K562 (cell line): ENCODE results near the gene SFMBT2. TPM values are rescaled to one million over a fixed set of nuclear protein-coding genes. Genes with fewer than 3 reads are reported as not detected.

Source experiments
- ATAC-seq: fragments of 200-7000 bp; cut with Tn5 transposase; 3 replicates; pipeline ENCODE4 v1.9.1; 2020; ENCODE audit warnings: moderate library complexity
- BruUV-seq: library from RNA; stranded (reverse); fragments of 400-500 nt; replicated peaks from 2 replicates; lab custom pipeline; 2021; lab: Mats Ljungman, UMichigan
- CTCF ChIA-PET: fragments of 300-600 bp; formaldehyde crosslinking; extraction: SDS; loops from one replicate; lab custom pipeline; 2021; ENCODE audit warnings: low intra/inter-chr PET ratio; lab: Yijun Ruan, JAX
- POLR2A ChIA-PET: fragments of 300-600, 350-650 bp; sonication (Branson Sonifier 250); formaldehyde crosslinking; extraction: SDS; loops from one replicate; lab custom pipeline; 2021; ENCODE audit warnings: antibody characterized with exemption, inconsistent platforms; lab: Yijun Ruan, JAX
- DNase-seq, 4 experiments: peaks; one replicate each; pipeline versions ENCODE4 v3.0.0 to v3.0.0-alpha.2; 2011 to 2018; ENCODE audit warnings: low spot score in 3 of 4, mixed read lengths in 3 of 4; ENCODE audit errors: extremely low read depth in 1 of 4
- FAIRE-seq: peaks from 2 replicates; lab custom pipeline; 2011; peaks lifted over from hg19 to GRCh38; lab: Jason Lieb, UNC
- H2AFZ ChIP-seq: 2 replicates; pipeline ENCODE4 v1.6.0; 2011; ENCODE audit warnings: low read depth, low read length, control low read depth, inconsistent platforms
- H3K27ac ChIP-seq: fragments of 200-600 bp; 3 replicates; pipeline ENCODE4 v1.8.0; 2011; ENCODE audit warnings: low read depth, mild to moderate bottlenecking, control low read depth, inconsistent platforms, low read length, moderate library complexity, mixed read lengths; ENCODE audit errors: extremely low read depth
- H3K27me3 ChIP-seq, 2 experiments: fragments of 300-600 bp in 1 of 2; 2 replicates in 1 of 2; 3 replicates in 1 of 2; pipeline versions ENCODE4 v1.6.0 to v1.8.0; 2011; ENCODE audit warnings: inconsistent platforms in 2 of 2, low read length in 2 of 2, mild to moderate bottlenecking in 1 of 2, mixed read lengths in 1 of 2, moderate library complexity in 1 of 2; ENCODE audit not compliant: control insufficient read depth in 2 of 2, insufficient read depth in 2 of 2
- H3K36me3 ChIP-seq: fragments of 300-600 bp; 3 replicates; pipeline ENCODE4 v1.8.0; 2011; ENCODE audit warnings: mild to moderate bottlenecking, low read length, inconsistent platforms; ENCODE audit not compliant: control insufficient read depth, insufficient read depth
- H3K4me1 ChIP-seq, 2 experiments: fragments of 200-600 bp in 1 of 2; replicated peaks in 1 of 2; 2 replicates in 1 of 2; 3 replicates in 1 of 2; pipeline versions ENCODE4 v1.5.1 to v1.8.0; 2011; ENCODE audit warnings: inconsistent platforms in 2 of 2, low read length in 2 of 2, mild to moderate bottlenecking in 1 of 2, mixed read lengths in 1 of 2, moderate library complexity in 1 of 2; ENCODE audit not compliant: control insufficient read depth in 2 of 2, insufficient read depth in 2 of 2
- H3K4me2 ChIP-seq: 2 replicates; pipeline ENCODE4 v1.6.1; 2011; ENCODE audit warnings: low read length, control low read depth, inconsistent platforms, mixed read lengths; ENCODE audit not compliant: insufficient read depth
- H3K4me3 ChIP-seq: fragments of 200-600 bp; sonication (generic), shearing (Covaris generic); 2 replicates; pipeline ENCODE4 v1.5.1; 2016; ENCODE audit warnings: control low read depth, inconsistent platforms
- H3K79me2 ChIP-seq: fragments of 200-600 bp; 3 replicates; pipeline ENCODE4 v1.8.0; 2011; ENCODE audit warnings: low read length, inconsistent platforms; ENCODE audit not compliant: control insufficient read depth, insufficient read depth
- H3K9ac ChIP-seq, 2 experiments: 2 replicates each; pipeline versions ENCODE4 v1.6.0 to v1.6.1; 2011; ENCODE audit warnings: low read depth in 2 of 2, low read length in 2 of 2, control low read depth in 1 of 2, inconsistent platforms in 1 of 2, mild to moderate bottlenecking in 1 of 2, mixed read lengths in 1 of 2; ENCODE audit not compliant: insufficient read depth in 1 of 2
- H3K9me1 ChIP-seq: one replicate; pipeline ENCODE4 v1.6.0; 2011; ENCODE audit warnings: inconsistent platforms, mild to moderate bottlenecking, low read length, moderate library complexity; ENCODE audit not compliant: control insufficient read depth, insufficient read depth
- H3K9me3 ChIP-seq: replicated peaks from 2 replicates; pipeline ENCODE4 v1.5.1; 2011; ENCODE audit warnings: low read depth, low read length, inconsistent platforms; ENCODE audit not compliant: control insufficient read depth, insufficient read depth
- H4K20me1 ChIP-seq: replicated peaks from 2 replicates; pipeline ENCODE4 v1.6.1; 2011; ENCODE audit warnings: low read length, inconsistent platforms, mixed read lengths; ENCODE audit not compliant: control insufficient read depth, insufficient read depth
- ARNT ChIP-seq, 2 experiments: fragments of 450-650 bp; IDR thresholded peaks; 2 replicates each; pipeline ENCODE4 v1.6.1; 2016; ENCODE audit warnings: mild to moderate bottlenecking in 1 of 2
- CHD2 ChIP-seq: IDR thresholded peaks from 2 replicates; pipeline ENCODE4 v1.6.1; 2011; ENCODE audit warnings: low read depth, low read length
- CREB1 ChIP-seq, 2 experiments: sonication (generic) in 1 of 2; formaldehyde crosslinking in 1 of 2; IDR thresholded peaks; 2 replicates each; pipeline versions ENCODE4 v1.6.1 to v1.8.0; 2012 to 2022; ENCODE audit warnings: inconsistent platforms in 1 of 2, mild to moderate bottlenecking in 1 of 2, missing genetic modification reagents in 1 of 2, moderate library complexity in 1 of 2
- DEAF1 ChIP-seq: fragments of 450-650 bp; formaldehyde crosslinking; IDR thresholded peaks from 2 replicates; pipeline ENCODE4 v1.4.0; 2020; ENCODE audit warnings: mild to moderate bottlenecking, moderate library complexity
- ESRRB ChIP-seq: fragments of 250-450 bp; sonication (Bioruptor Pico); IDR thresholded peaks from 2 replicates; pipeline ENCODE4 v1.5.0; 2020; ENCODE audit warnings: mild to moderate bottlenecking, moderate library complexity, borderline replicate concordance
- FIP1L1 ChIP-seq: fragments of 200-400 bp; formaldehyde crosslinking; IDR thresholded peaks from 2 replicates; pipeline ENCODE4 v1.6.1; 2018; ENCODE audit warnings: mild to moderate bottlenecking, low read depth, low read length; ENCODE audit not compliant: poor library complexity, severe bottlenecking
- FOXM1 ChIP-seq, 2 experiments: fragments of 450-650 bp in 1 of 2; sonication (generic) in 1 of 2; formaldehyde crosslinking in 1 of 2; IDR thresholded peaks; 2 replicates each; pipeline versions ENCODE4 v1.6.1 to v1.9.0; 2017 to 2022; ENCODE audit warnings: low read depth in 2 of 2, mild to moderate bottlenecking in 2 of 2, missing genetic modification reagents in 1 of 2, moderate library complexity in 1 of 2
- MAZ ChIP-seq, 2 experiments: fragments of 450-650 bp in 1 of 2; sonication (generic) in 1 of 2; formaldehyde crosslinking; IDR thresholded peaks in 1 of 2; conservative IDR thresholded peaks in 1 of 2; 2 replicates each; pipeline versions ENCODE4 v1.4.0 to v1.5.0; 2020; ENCODE audit warnings: mild to moderate bottlenecking in 1 of 2, missing genetic modification reagents in 1 of 2
- RAD21 ChIP-seq, 2 experiments: fragments of 250-450 bp in 1 of 2; fragments of 450-650 bp in 1 of 2; sonication (Bioruptor Pico) in 1 of 2; formaldehyde crosslinking in 1 of 2; IDR thresholded peaks in 1 of 2; conservative IDR thresholded peaks in 1 of 2; 2 replicates each; pipeline versions ENCODE4 v1.4.0 to v1.8.0; 2020 to 2022; ENCODE audit warnings: mild to moderate bottlenecking in 2 of 2, moderate library complexity in 1 of 2
- RB1 ChIP-seq: fragments of 450-650 bp; IDR thresholded peaks from 2 replicates; pipeline ENCODE4 v1.6.1; 2017; ENCODE audit warnings: low read depth, mild to moderate bottlenecking
- RNF2 ChIP-seq: sonication (generic); IDR thresholded peaks from 2 replicates; pipeline ENCODE4 v1.6.1; 2016
- SMARCA4 ChIP-seq: fragments of 450-650 bp; IDR thresholded peaks from 2 replicates; pipeline ENCODE4 v1.6.1; 2016
- STAT5B ChIP-seq: fragments of 250-450 bp; sonication (Bioruptor Pico); IDR thresholded peaks from 2 replicates; pipeline ENCODE4 v1.8.0; 2021; ENCODE audit warnings: mild to moderate bottlenecking, inconsistent platforms
- TEAD1 ChIP-seq, 2 experiments: fragments of 450-650 bp in 1 of 2; sonication (generic) in 1 of 2; formaldehyde crosslinking; IDR thresholded peaks; 2 replicates each; pipeline versions ENCODE4 v1.4.0 to v1.8.0; 2020 to 2022; ENCODE audit warnings: mild to moderate bottlenecking in 2 of 2, missing genetic modification reagents in 1 of 2
- UBTF ChIP-seq, 2 experiments: IDR thresholded peaks; 2 replicates each; pipeline ENCODE4 v1.6.1; 2012; ENCODE audit warnings: improper control_type of control experiment in 2 of 2, low read depth in 2 of 2, low read length in 2 of 2, borderline replicate concordance in 1 of 2
- WGBS: fragments of 100-300 bp; shearing (Covaris generic); methylation state at CpG from one replicate; pipeline ENCODE4 v1.1.6; 2016; ENCODE audit warnings: low coverage, mixed read lengths; ENCODE audit not compliant: insufficient coverage; ENCODE audit errors: missing lambda C conversion rate; 5-methylcytosine and 5-hydroxymethylcytosine counted together
- in situ Hi-C: fragments of 300-500 bp; cut with MboI; formaldehyde crosslinking; loops from 4 replicates; pipeline ENCODE4 v1.15.0; 2018; ENCODE audit warnings: inconsistent platforms, mixed read lengths
- intact Hi-C: fragments of 100-400 bp; cut with micrococcal nuclease; formaldehyde crosslinking; loops from 2 replicates; pipeline ENCODE4 v1.14.2; 2022
- polyA plus RNA-seq, 8 experiments: library from polyadenylated mRNA; depleted of rRNA in 4 of 8; stranded (reverse) in 5 of 8; unstranded in 3 of 8; fragments of >200 nt; fragmentation: Nextera tagmentation in 2 of 8; fragmentation: Illumina TruSeq in 1 of 8; extraction: Ambion mirVana in 2 of 8; extraction: Trizol in 1 of 8; gene quantifications; 2 replicates each; pipeline versions ENCODE4 v1.2.1 to v1.2.3, GENCODE V29; 2011 to 2014; ENCODE audit warnings: inconsistent platforms in 1 of 8, missing spikeins in 1 of 8
- total RNA-seq, 7 experiments: library from RNA; depleted of rRNA in 6 of 7; stranded (reverse); fragments of >200 nt in 6 of 7; fragmentation: Illumina TruSeq in 2 of 7; extraction: Trizol in 2 of 7; gene quantifications; 2 replicates each; pipeline versions ENCODE4 v1.2.1 to v1.2.3, GENCODE V29; 2011 to 2021; ENCODE audit warnings: low replicate concordance in 1 of 7

SFMBT2 gene
- total and polyA plus RNA-seq, 9 of the 15 experiments (the other 6 are each of a cell fraction or from before 2014, with no cell fraction given) = 1.2 to 13.6 (median 7.6) TPM

- Histone ChIP-seq H3K4me2 (peak overlapping the region; percentile 85), H3K9ac (peak overlapping the region; percentile 81 to 98), H2AFZ (peak overlapping the region; percentile 81), H3K27me3 (no peaks in the 10 kb centered on the region), H3K36me3 (peaks cover 8% of the 10 kb centered on the region; the same call in 2 of the 3 replicates), H3K27ac (peak overlapping the region; percentile 83), H3K4me3 (peak overlapping the region; percentile 85), H3K4me1 (peaks cover 24 to 34% of the 10 kb centered on the region in 2 experiments), H3K9me1 (no peaks in the 10 kb centered on the region), H4K20me1 (peaks cover 8% of the 10 kb centered on the region; the same call in 1 of the 2 replicates), H3K9me3 (no peaks in the 10 kb centered on the region), H3K79me2 (peaks cover 73% of the 10 kb centered on the region)
- in situ Hi-C loops (loop anchor here (5.0 to 25.0 kb wide), 3 partner anchors 144 to 721 kb away; no protein-coding TSS in a partner anchor), intact Hi-C loops (loop anchor here (2.0 to 10.0 kb wide), 4 partner anchors 94 to 488 kb away; no protein-coding TSS in a partner anchor)
- no TSS peak for BruUV-seq
- ATAC-seq = peak; percentile 82
- peak; percentile 75 to 79 (median 78) for DNase-seq
- FAIRE-seq = no peak
- ChIA-PET CTCF (interaction anchor here (0.5 to 1.4 kb wide), 5 partner anchors 148 to 571 kb away, joined by 3 to 11 read pairs (median 3); no protein-coding TSS in a partner anchor), POLR2A (interaction anchor here (0.8 to 1.1 kb wide), 2 partner anchors 36 to 243 kb away, joined by 3 to 4 read pairs; no protein-coding TSS in a partner anchor)
- 4% methylated on average over 47 of the region's 65 CpGs for WGBS
- TF ChIP-seq SMARCA4 (no peak), CREB1 (IDR thresholded peaks at IDR 0.05) (no peak), CREB1 (CRISPR knock-in tag; IDR thresholded peaks at IDR 0.05) (0 out of 2 replicates have a peak, but pooled peaks have one; percentile 21), DEAF1 (peak; percentile 72), RAD21 (CRISPR knock-in tag; conservative IDR thresholded peaks at IDR 0.05 in 1 of 2, IDR thresholded peaks at IDR 0.05 in 1 of 2) (peak; percentile 79 to 83), STAT5B (CRISPR knock-in tag) (no peak), ARNT (IDR thresholded peaks at IDR 0.05) (no peak), TEAD1 (CRISPR knock-in tag; IDR thresholded peaks at IDR 0.05) (peak in 1 of 2 experiments; percentile 42; a peak in 1 of 4 replicates), UBTF (IDR thresholded peaks at IDR 0.05; ENCODE audit: borderline replicate concordance in 1 of 2, low read depth in 2 of 2, low read length in 2 of 2) (0 out of 4 replicates have a peak, but pooled peaks of 1 of the 2 experiments have one; percentile 39), MAZ (CRISPR knock-in tag; conservative IDR thresholded peaks at IDR 0.05 in 1 of 2, IDR thresholded peaks at IDR 0.05 in 1 of 2) (peak; percentile 74 to 89), CHD2 (no peak), FOXM1 (IDR thresholded peaks at IDR 0.05; ENCODE audit: low read depth) (no peak), FOXM1 (CRISPR knock-in tag; IDR thresholded peaks at IDR 0.05; ENCODE audit: low read depth) (no peak), FIP1L1 (peak; percentile 68), RB1 (peak; percentile 78), RNF2 (0 out of 2 replicates have a peak, but pooled peaks have one; percentile 45), ESRRB (CRISPR knock-in tag) (no peak)
Observed at GRCh38 chr10:7408291-7409044, 2.4 kb downstream of the SFMBT2 start.
